Cardiac fibroblast (primary cell): ENCODE measurements around the gene ZNF331.
"Not testable (repeated sequence)": the region's sequence is repeated elsewhere in the genome, so short reads cannot be mapped to it uniquely, and the experiment has no call there.

Experiments used
- DNase-seq, 2 donors: peaks; one replicate each; pipeline versions ENCODE4 v3.0.0 to v3.0.0-alpha.2; 2010; ENCODE audit warnings: low read depth in 2 of 2
- H3K4me3 ChIP-seq, 2 donors: replicated peaks in 1 of 2; 1 replicate in 1 of 2; 2 replicates in 1 of 2; pipeline ENCODE4 v1.5.1; 2011; ENCODE audit warnings: low read depth in 2 of 2, low read length in 2 of 2, mild to moderate bottlenecking in 2 of 2, moderate library complexity in 1 of 2
- TF ChIP-seq, protein P1 (sequence below): IDR thresholded peaks from one replicate; pipeline ENCODE4 v1.5.1; 2011; ENCODE audit warnings: low read depth, mild to moderate bottlenecking, low read length, inconsistent platforms

Gene ZNF331

DNA sequence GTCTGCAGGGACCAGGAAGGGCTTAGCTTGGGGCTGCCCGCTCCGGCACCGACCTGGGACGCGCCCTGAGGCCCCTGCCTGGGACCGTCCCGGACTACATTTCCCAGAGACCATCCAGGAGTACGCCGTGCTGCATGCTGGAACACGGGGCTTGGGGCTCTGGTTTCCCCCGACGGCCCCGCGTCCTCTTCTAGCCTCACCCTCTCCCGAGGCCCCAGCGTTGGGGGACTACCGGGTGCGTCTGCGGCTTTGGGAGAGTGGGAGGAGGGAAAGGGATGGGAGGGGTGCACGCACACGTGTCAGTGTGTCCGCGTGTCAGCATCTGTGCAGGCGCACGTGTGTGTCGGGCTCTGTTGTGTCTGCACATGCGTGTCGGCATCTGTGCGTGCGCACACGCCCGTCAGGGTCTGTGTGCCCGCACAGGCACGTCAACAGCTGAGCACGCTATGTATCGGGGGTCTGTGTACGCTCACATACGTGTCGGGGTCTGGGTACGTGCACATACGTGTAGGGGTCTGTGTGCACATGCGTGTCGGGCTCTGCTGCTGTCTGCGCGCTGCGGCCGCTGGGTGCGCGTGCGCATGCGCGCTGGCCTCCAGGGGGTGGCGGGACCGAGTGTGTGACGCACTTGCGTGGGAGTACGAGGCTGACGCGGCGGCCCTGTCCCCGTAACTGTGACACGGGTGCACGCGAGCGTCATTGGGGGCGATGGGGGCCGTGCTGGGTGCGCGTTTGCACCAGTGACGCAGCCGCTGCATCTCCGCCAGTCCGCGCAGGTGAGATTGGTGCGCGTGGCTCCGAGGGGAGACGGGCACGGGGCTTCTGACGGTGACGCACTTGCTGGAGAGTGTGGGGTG is at the start of gene ZNF331:
Gene ZNF331, plus strand, starts transcription at position 625 of the 857 bp plus-strand sequence. CDS start 31,232 bp downstream, outside the sequence.
- DNase-seq: peak; percentile 75 to 88
- H3K4me3 ChIP-seq: peak within 1 kb of the TSS; percentile 76 to 78

DNA sequence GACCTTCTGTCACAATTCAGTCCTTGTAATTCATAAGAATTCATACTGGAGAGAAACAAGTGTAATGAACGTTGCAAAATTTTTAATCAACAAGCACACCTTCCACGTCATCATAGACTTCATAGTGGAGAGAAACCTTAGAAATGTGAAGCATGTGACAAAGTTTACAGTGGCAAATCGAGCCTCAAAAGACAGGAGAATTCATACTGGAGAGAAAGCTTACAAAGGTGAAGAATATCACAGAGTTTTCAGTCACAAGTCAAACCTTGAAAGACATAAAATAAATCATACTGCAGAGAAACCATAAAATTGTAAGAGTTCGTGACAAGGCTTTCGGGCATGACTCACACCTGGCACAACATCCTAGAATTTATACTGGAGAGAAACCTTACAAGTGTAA is 45.8 kb upstream of the ZNF331 start:
- DNase-seq: no peak
- no peak overlapping the region for H3K4me3 ChIP-seq
- TF ChIP-seq, protein P1, sequence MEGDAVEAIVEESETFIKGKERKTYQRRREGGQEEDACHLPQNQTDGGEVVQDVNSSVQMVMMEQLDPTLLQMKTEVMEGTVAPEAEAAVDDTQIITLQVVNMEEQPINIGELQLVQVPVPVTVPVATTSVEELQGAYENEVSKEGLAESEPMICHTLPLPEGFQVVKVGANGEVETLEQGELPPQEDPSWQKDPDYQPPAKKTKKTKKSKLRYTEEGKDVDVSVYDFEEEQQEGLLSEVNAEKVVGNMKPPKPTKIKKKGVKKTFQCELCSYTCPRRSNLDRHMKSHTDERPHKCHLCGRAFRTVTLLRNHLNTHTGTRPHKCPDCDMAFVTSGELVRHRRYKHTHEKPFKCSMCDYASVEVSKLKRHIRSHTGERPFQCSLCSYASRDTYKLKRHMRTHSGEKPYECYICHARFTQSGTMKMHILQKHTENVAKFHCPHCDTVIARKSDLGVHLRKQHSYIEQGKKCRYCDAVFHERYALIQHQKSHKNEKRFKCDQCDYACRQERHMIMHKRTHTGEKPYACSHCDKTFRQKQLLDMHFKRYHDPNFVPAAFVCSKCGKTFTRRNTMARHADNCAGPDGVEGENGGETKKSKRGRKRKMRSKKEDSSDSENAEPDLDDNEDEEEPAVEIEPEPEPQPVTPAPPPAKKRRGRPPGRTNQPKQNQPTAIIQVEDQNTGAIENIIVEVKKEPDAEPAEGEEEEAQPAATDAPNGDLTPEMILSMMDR: no peak

More for the DNA sequence above, at the start of gene ZNF331:
- TF ChIP-seq, protein P1: peak; percentile 26

DNA sequence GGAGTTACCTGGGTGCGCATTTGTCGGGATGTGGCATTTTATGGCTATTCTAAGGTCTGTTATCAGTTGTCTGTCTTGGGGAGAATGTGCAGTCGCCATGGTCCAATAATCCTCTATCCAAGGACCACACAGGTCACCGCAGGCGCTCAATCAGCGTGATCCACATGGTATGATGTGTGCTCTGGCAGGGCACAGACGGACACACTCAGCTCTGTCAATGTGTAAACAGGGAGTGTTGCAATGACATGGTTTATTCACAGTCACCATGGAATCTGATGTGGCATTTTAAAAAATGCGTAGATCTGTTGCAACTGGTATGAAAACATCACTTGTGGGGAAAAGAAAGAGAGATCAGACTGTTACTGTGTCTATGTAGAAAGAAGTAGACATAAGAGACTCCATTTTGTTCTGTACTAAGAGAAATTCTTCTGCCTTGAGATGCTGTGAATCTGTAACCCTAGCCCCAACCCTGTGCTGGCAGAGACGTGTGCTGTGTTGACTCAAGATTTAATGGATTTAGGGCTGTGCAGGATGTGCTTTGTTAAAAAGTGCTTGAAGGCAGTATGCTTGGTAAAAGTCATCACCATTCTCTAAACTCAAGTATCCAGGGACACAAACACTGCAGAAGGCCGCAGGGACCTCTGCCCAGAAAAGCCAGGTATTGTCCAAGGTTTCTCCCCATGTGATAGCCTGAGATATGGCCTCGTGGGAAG is 40.5 kb upstream of the ZNF331 start:
- peak in 1 of 2 donors; percentile 44 for DNase-seq
- H3K4me3 ChIP-seq: not testable (repeated sequence)

DNA sequence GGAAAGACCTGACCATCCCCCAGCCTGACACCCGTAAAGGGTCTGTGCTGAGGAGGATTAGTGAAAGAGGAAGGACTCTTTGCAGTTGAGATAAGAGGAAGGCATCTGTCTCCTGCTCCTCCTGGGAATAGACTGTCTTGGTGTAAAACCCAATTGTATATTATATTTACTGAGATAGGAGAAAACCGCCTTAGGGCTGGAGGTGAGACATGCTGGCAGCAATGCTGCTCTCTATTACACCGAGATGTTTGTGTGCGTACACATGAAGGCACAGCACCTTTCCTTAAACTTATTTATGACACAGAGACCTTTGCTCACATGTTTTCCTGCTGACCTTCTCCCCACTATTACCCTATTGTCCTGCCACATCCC is 39.9 kb upstream of the ZNF331 start:
- DNase-seq, H3K4me3 ChIP-seq: not testable (repeated sequence)

DNA sequence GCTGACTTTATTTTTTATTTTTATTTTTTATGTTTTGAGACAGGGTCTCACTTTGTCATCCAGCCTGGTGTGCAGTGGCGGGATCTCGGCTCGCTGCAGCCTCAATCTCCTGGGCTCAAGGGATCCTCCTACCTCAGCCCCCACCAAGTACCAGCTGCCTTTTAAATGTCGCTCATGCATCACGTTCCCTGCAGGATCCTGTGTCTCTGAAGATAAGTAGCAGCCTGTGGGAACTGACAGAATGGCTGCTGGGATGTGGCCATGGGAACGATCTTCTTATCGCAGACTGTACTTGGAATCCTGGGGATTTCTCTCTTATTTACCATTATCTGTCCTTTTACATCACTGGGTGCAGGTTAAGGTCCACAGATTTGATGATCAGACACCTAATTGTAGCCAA is 34.8 kb upstream of the ZNF331 start:
- not testable (repeated sequence) for DNase-seq, H3K4me3 ChIP-seq

DNA sequence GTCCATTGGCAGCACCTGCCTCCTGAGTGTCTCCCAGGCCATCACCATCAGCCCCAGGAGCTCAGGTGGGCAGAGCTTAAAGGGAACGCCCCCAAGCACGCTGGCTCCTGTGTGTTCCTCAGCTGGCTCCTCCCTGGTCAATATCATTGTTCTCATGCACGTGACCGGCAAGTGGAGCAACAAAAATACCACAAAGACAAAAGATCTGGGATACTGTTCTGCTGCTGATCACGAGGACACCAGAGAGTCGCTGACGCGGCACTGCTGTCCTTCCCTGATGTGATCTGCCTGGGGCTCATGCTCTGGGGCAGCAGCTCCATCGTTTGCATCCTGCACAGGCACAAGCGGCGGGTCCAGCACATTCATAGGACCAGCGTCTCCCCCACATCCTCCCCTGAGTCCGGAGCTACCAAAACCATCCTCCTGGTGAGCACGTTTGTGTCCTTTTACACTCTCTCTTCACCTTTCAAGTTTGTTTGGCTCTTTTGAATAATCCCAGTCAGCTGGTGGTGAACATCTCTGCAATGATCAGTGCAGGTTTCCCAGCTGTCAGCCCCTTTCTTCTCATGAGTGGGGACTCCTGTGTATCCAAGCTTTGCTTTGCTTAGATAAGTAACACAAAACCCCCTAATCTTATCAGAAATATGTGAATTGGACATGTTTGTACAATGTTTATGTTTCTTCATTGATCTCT is 34.1 kb upstream of the ZNF331 start:
- DNase-seq: not testable (repeated sequence)

DNA sequence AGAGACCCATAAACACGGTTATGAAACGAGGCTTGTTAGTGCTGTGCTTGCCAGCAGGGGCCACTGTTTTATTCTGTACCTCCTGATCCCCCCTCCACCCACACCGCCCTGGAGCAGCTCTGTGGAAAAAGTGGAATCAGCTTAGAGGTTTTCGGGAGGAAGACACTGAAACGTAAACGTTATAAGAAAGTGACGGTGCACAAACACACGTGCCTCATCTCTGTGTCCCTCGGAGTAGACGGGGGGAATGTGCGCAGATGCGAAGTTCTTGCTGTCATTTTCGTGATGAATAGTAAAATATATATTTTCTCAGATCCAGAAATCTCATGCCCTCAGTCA is 33.6 kb upstream of the ZNF331 start:
- H3K4me3 ChIP-seq: peak overlapping the region in 1 of 2 donors; percentile 35
- peak; percentile 10 to 37 for DNase-seq
- TF ChIP-seq, protein P1: peak; percentile 33

More for the DNA sequence above, 34.1 kb upstream of the ZNF331 start:
- not testable (repeated sequence) for H3K4me3 ChIP-seq

DNA sequence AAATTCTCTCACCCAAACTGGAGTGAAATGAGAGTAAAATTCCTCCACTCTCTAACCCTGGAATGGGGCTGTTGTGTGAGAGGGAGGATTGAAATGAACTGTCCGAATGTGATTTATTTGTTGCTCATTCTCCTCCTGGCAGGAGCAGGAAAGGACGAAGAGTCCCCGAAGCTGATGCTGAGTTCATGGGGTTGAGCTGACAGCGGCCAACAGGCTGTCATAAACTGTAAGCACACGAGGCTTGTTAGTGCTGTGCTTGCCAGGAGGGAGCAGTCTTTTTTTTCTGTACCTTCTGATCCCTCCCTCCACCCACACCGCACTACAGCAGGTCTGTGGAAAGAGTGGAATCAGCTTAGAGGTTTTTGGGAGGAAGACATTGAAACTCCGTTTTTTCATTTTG is 33.1 kb upstream of the ZNF331 start:
- peak; percentile 5 to 11 for DNase-seq
- TF ChIP-seq, protein P1: no peak
- H3K4me3 ChIP-seq: peak overlapping the region in 1 of 2 donors; percentile 35
